HG03175 (cell line): ENCODE results near the gene BCO2.

Source experiments
- ATAC-seq: cut with Tn5 transposase; IDR thresholded peaks from one replicate; pipeline ENCODE4 v1.9.1; 2021; ENCODE audit warnings: mild to moderate bottlenecking, moderate library complexity; ENCODE audit not compliant: unreplicated experiment

BCO2 gene

GRCh38 chr11:112241486-112241885, 66.2 kb downstream of the BCO2 start:
- no peak for ATAC-seq

- no peak for ATAC-seq
Measured at GRCh38 chr11:112247201-112247600, 71.9 kb downstream of the BCO2 start.

- ATAC-seq: no peak
Measured at GRCh38 chr11:112248201-112248600, 72.9 kb downstream of the BCO2 start.

- ATAC-seq: no peak
Measured at GRCh38 chr11:112249871-112250610, 74.7 kb downstream of the BCO2 start.

GRCh38 chr11:112253605-112254242, 78.4 kb downstream of the BCO2 start:
- no peak for ATAC-seq

GRCh38 chr11:112255067-112255720, 79.9 kb downstream of the BCO2 start:
- ATAC-seq: no peak

GRCh38 chr11:112260490-112260889, 85.2 kb downstream of the BCO2 start, which contains the start of gene PLET1:
Gene PLET1 (minus strand): TSS chr11:112260860. CDS start chr11:112260589, 271 bp downstream.
- ATAC-seq: no peak

- ATAC-seq: no peak
Measured at GRCh38 chr11:112265659-112266409, 90.5 kb downstream of the BCO2 start.

- no peak for ATAC-seq
Measured at GRCh38 chr11:112266410-112266778, 91.1 kb downstream of the BCO2 start.

GRCh38 chr11:112267188-112267591, 91.9 kb downstream of the BCO2 start:
- no peak for ATAC-seq

GRCh38 chr11:112268406-112268805, 93.1 kb downstream of the BCO2 start:
- ATAC-seq: no peak
